Spleen (tissue), 11 donors: ENCODE measurements around the gene TAT. TPM values are rescaled to one million over a fixed set of nuclear protein-coding genes. Genes with fewer than 3 reads are reported as not detected.

Source experiments
- DNase-seq: peaks from one replicate; pipeline ENCODE4 v3.0.0-alpha.2; 2020
- H3K27ac ChIP-seq, 8 donors: fragments of 200-600 bp; sonication (generic) in 7 of 8; 1 replicate in 4 of 8; 2 replicates in 4 of 8; pipeline versions ENCODE4 v1.5.0 to v1.8.0; 2016 to 2021; ENCODE audit warnings: inconsistent platforms in 4 of 8, mild to moderate bottlenecking in 4 of 8, moderate library complexity in 1 of 8
- H3K27me3 ChIP-seq, 7 donors: fragments of 200-600 bp; sonication (generic) in 6 of 7; replicated peaks in 1 of 7; 1 replicate in 4 of 7; 2 replicates in 3 of 7; pipeline versions ENCODE4 v1.5.0 to v1.8.0; 2016 to 2021; ENCODE audit warnings: inconsistent platforms in 3 of 7, mild to moderate bottlenecking in 1 of 7
- H3K36me3 ChIP-seq, 6 donors: fragments of 200-600 bp; sonication (generic) in 5 of 6; 1 replicate in 4 of 6; 2 replicates in 2 of 6; pipeline versions ENCODE4 v1.5.0 to v1.8.0; 2016 to 2021; ENCODE audit warnings: inconsistent platforms in 2 of 6
- H3K4me1 ChIP-seq, 6 donors: fragments of 200-600 bp; sonication (generic) in 5 of 6; 1 replicate in 3 of 6; 2 replicates in 3 of 6; pipeline versions ENCODE4 v1.5.0 to v1.8.0; 2016 to 2021; ENCODE audit warnings: inconsistent platforms in 3 of 6
- H3K4me3 ChIP-seq, 8 donors: fragments of 200-600 bp; sonication (generic) in 7 of 8; 1 replicate in 4 of 8; 2 replicates in 4 of 8; pipeline versions ENCODE4 v1.5.0 to v1.8.0; 2016 to 2021; ENCODE audit warnings: inconsistent platforms in 4 of 8, mild to moderate bottlenecking in 4 of 8, moderate library complexity in 2 of 8
- H3K9me3 ChIP-seq, 8 donors: fragments of 200-600 bp; sonication (generic) in 7 of 8; 1 replicate in 4 of 8; 2 replicates in 4 of 8; pipeline versions ENCODE4 v1.5.0 to v1.8.0; 2016 to 2021; ENCODE audit warnings: inconsistent platforms in 4 of 8
- CTCF ChIP-seq, 11 experiments: fragments of 200-600 bp in 7 of 11; fragments of 450-650 bp in 4 of 11; sonication (generic) in 4 of 11; IDR thresholded peaks in 8 of 11; conservative IDR thresholded peaks in 3 of 11; 1 replicate in 7 of 11; 2 replicates in 4 of 11; pipeline versions ENCODE4 v1.4.0 to v1.8.0; 2016 to 2021; ENCODE audit warnings: antibody characterized with exemption in 11 of 11, inconsistent platforms in 4 of 11, mild to moderate bottlenecking in 1 of 11
- POLR2A ChIP-seq, 3 donors: fragments of 450-650 bp; IDR thresholded peaks; one replicate each; pipeline ENCODE4 v1.5.1; 2017; ENCODE audit warnings: antibody characterized with exemption in 3 of 3, mild to moderate bottlenecking in 1 of 3
- POLR2AphosphoS5 ChIP-seq, 3 donors: sonication (generic); formaldehyde crosslinking; IDR thresholded peaks; one replicate each; pipeline ENCODE4 v1.5.1; 2017; ENCODE audit warnings: antibody characterized with exemption in 3 of 3
- WGBS, 5 donors: extraction: QIAGEN DNeasy Blood & Tissue Kit in 3 of 5; methylation state at CpG; one replicate each; pipeline versions ENCODE4 v1.1.5 to v1.1.7; 2013 to 2018; 5-methylcytosine and 5-hydroxymethylcytosine counted together
- intact Hi-C: fragments of 100-400 bp; cut with DNase I; formaldehyde crosslinking; loops from one replicate; pipeline ENCODE4 v1.15.0; 2023; ENCODE audit warnings: low total_unique reads
- polyA plus RNA-seq, 3 donors: library from polyadenylated mRNA; stranded (reverse); fragments of 200-250 nt; gene quantifications; one replicate each; pipeline ENCODE4 v1.2.1, GENCODE V29; 2013
- small RNA-seq, 4 donors: library from RNA; depleted of rRNA; stranded (forward); fragments of <200 nt; gene quantifications; one replicate each; pipeline ENCODE3, GENCODE V24; 2016
- total RNA-seq, 7 donors: library from RNA; depleted of rRNA in 3 of 7; stranded (reverse); fragments of >200 nt in 3 of 7; fragmentation: NEBNext Ultra II Directional in 4 of 7; extraction: Animal tissue kit (Norgen Biotek cat#: 25700) in 4 of 7; gene quantifications; one replicate each; pipeline versions ENCODE4 v1.1.0 to v1.2.1, GENCODE V29; 2016 to 2021
- donor health status: healthy with polysubstance abuse.
- donor health status: DM: no; HTN: no; CAD: no; lungs with moderate emphysema.
- donor health status: DM: no; HTN: no; CAD: no.
- donor health status: Bipolar disorder and iron deficiency.
- donor health status: healthy.
- donor health status: DM: no; HTN: no; CAD: no.
- donor health status: DM: yes; HTN: yes; CAD: no.

The TAT gene
- total and polyA plus RNA-seq, 10 donors, result 0.08 to 0.30 (median 0.16) TPM; not detected in 7

- Histone ChIP-seq H3K4me1 (no peaks in the 10 kb centered on the region), H3K27ac (no peak overlapping the region), H3K27me3 (peaks cover 0 to 10% (median 0%) of the 10 kb centered on the region in 7 donors), H3K4me3 (no peak overlapping the region), H3K36me3 (no peaks in the 10 kb centered on the region), H3K9me3 (no peaks in the 10 kb centered on the region)
- DNase-seq, result no peak
- 66 to 87% (median 82%) methylated on average over 3 of the region's 3 CpGs for WGBS, 5 donors
- intact Hi-C loops, result no loop called here
- TF ChIP-seq POLR2A (IDR thresholded peaks at IDR 0.05) (no peak), CTCF (IDR thresholded peaks at IDR 0.05 in 8 of 11, conservative IDR thresholded peaks at IDR 0.05 in 3 of 11) (no peak), POLR2AphosphoS5 (IDR thresholded peaks at IDR 0.05) (no peak)
Observed at GRCh38 chr16:71520550-71520949, 56.3 kb downstream of the TAT start.

Small RNA genes lying within 50 kb of the gene (small RNA-seq; reads per million reads assigned to genes)
- 0 reads per million in 4 donors for gene RNU6-1061P

Other genes starting within 250 kb of the TAT start
- not detected for gene CALB2, start 218.4 kb downstream of the TAT start, total RNA-seq
- gene CALB2, start 218.4 kb downstream of the TAT start, polyA plus RNA-seq, result under 1 TPM; 0.04 to 0.12 (median 0.06) TPM
- gene TLE7, start 135.0 kb downstream of the TAT start, total RNA-seq, result not detected
- gene TLE7, start 135.0 kb downstream of the TAT start, polyA plus RNA-seq, result not detected
- 10 to 100 TPM in 3 of 7 donors, 1 to 10 TPM in 4; 6.3 to 12.4 (median 8.8) TPM for gene ZNF23, start 114.8 kb downstream of the TAT start, total RNA-seq
- gene ZNF23, start 114.8 kb downstream of the TAT start, polyA plus RNA-seq, result 10 to 100 TPM in 2 of 3 donors, 1 to 10 TPM in 1; 9.9 to 11.8 (median 11.3) TPM
- gene ZNF19, start 87.8 kb downstream of the TAT start, total RNA-seq, result 1 to 10 TPM; 5.4 to 9.5 (median 7.0) TPM
- gene ZNF19, start 87.8 kb downstream of the TAT start, polyA plus RNA-seq, result 1 to 10 TPM; 1.9 to 3.5 (median 2.4) TPM
- gene CHST4, start 50.7 kb downstream of the TAT start, total RNA-seq, result not detected
- under 1 TPM; 0.04 to 0.14 (median 0.10) TPM for gene CHST4, start 50.7 kb downstream of the TAT start, polyA plus RNA-seq
- under 1 TPM in 3 of 7 donors, not detected in 4; 0.13 to 0.76 (median 0.34) TPM for gene MARVELD3, start 49.1 kb upstream of the TAT start, total RNA-seq
- gene MARVELD3, start 49.1 kb upstream of the TAT start, polyA plus RNA-seq, result under 1 TPM; 0.02 to 0.06 (median 0.04) TPM
- 10 to 100 TPM in 2 of 7 donors, 1 to 10 TPM in 5; 5.8 to 10.9 (median 8.7) TPM for gene PHLPP2, start 147.6 kb upstream of the TAT start, total RNA-seq
- 1 to 10 TPM; 1.0 to 1.6 (median 1.1) TPM for gene PHLPP2, start 147.6 kb upstream of the TAT start, polyA plus RNA-seq
- gene AP1G1, start 231.7 kb upstream of the TAT start, total RNA-seq, result 100 to 1,000 TPM in 5 of 7 donors, 10 to 100 TPM in 2; 86.2 to 125 (median 104) TPM
- 10 to 100 TPM; 11.2 to 15.8 (median 14.5) TPM for gene AP1G1, start 231.7 kb upstream of the TAT start, polyA plus RNA-seq